Activated CD4-positive, alpha-beta T cell treated with anti-CD3 and anti-CD28 coated beads for 1 hour (primary cell): ENCODE results near the gene KRT71.

Source experiments
- DNase-seq: peaks from one replicate; pipeline ENCODE4 v3.0.0-alpha.2; 2020

Gene KRT71

DNA sequence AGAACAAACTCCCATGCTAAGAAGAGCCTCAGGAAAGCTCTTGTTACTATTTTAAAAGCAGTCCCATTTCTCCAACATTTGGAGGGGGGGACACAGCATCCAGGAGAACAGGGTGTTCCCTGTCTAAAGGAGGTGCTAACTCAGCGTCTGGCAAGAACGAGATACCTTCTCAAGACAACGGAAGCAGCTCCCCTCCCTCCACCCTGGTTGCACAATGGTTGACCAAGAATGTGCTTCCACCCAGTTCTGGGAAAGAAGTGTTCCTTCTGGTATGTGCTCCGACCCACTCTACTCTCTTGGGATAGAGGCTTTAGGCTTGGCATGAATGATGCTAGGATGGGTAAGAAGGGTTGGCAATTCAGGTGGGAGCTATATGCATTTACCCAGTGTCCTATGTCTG lies 58.4 kb downstream of the KRT71 start:
- DNase-seq: no peak

DNA sequence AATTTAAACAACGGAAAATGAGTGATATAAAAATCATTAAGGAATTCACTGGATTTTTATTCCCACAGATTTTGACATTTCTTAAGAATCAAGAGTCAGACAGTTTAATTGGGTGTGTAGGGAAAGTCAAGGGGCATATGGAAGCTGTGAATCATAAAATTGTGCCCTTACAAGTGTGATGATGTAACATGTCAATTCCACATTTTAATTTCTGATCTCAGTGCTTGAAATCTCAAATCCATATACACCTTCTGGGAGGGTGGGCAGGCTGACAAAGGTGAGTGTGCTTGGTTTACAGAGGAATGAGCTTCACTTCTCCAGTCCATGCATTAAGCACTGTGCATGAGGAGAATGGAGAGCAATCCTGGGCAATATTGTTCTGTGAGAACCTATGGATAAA lies 58.8 kb downstream of the KRT71 start:
- DNase-seq: no peak
